ENCODE results near the gene HOXB8. TPM values are rescaled to one million over a fixed set of nuclear protein-coding genes. Genes with fewer than 3 reads are reported as not detected.

The HOXB8 gene
- total RNA-seq, 4 donors from 2014 or later: 0.27 to 3.9 TPM; not detected in 2

- Histone ChIP-seq H3K4me3 (peak overlapping the region; percentile 43 to 63), H3K4me1 (peaks cover 5 to 100% (median 75%) of the 10 kb centered on the region in 3 donors), H3K27ac (peak overlapping the region; percentile 68 to 98 (median 97)), H3K36me3 (no peaks in the 10 kb centered on the region), H3K9me3 (no peaks in the 10 kb centered on the region), H3K27me3 (no peaks in the 10 kb centered on the region)
- 30% methylated on average over 3 of the region's 6 CpGs; no CpG with 5 or more reads in 1 of the 2 donors for WGBS, 2 donors (ENCODE audit: low coverage in 1 of 2)
- TF ChIP-seq POLR2A (IDR thresholded peaks at IDR 0.05) (no peak), POLR2AphosphoS5 (IDR thresholded peaks at IDR 0.05) (no peak), EP300 (IDR thresholded peaks at IDR 0.05) (no peak), CTCF (IDR thresholded peaks at IDR 0.05) (no peak)
- no peak for ATAC-seq
Measured at GRCh38 chr17:48563385-48563838, 51.7 kb downstream of the HOXB8 start.

- peak overlapping the region in 1 of 2 donors; percentile 63 for H3K4me3 ChIP-seq
- peaks cover 5 to 100% (median 77%) of the 10 kb centered on the region in 3 donors for H3K4me1 ChIP-seq
- H3K27me3 ChIP-seq: no peaks in the 10 kb centered on the region
- no peaks in the 10 kb centered on the region for H3K36me3 ChIP-seq
- H3K27ac ChIP-seq: peak overlapping the region in 3 of 4 donors; percentile 97 to 98 (median 97)
- H3K9me3 ChIP-seq: no peaks in the 10 kb centered on the region
- no peak for ATAC-seq
- TF ChIP-seq POLR2AphosphoS5 (IDR thresholded peaks at IDR 0.05) (no peak), EP300 (IDR thresholded peaks at IDR 0.05) (no peak), POLR2A (IDR thresholded peaks at IDR 0.05) (no peak), CTCF (IDR thresholded peaks at IDR 0.05) (no peak)
- WGBS, 2 donors (ENCODE audit: low coverage in 1 of 2): 15 to 37% methylated on average over 2 to 5 of the region's 5 CpGs
Measured at GRCh38 chr17:48562934-48563333, 52.2 kb downstream of the HOXB8 start.

Small RNA genes lying within 50 kb of the gene (small RNA-seq; reads per million reads assigned to genes)
- gene MIR196A1: 0 to 0.27 (median 0) reads per million in 4 donors

Other genes starting within 250 kb of the HOXB8 start
- gene SKAP1, start 185.1 kb downstream of the HOXB8 start, total RNA-seq: 10 to 100 TPM in 1 of 4 donors, 1 to 10 TPM in 2, not detected in 1; 1.1 to 12.1 (median 1.8) TPM
- gene HOXB1, start 84.3 kb downstream of the HOXB8 start, total RNA-seq: not detected
- gene HOXB2, start 70.2 kb downstream of the HOXB8 start, total RNA-seq: 10 to 100 TPM; 28.7 to 65.2 (median 38.8) TPM
- 10 to 100 TPM in 1 of 4 donors, 1 to 10 TPM in 3; 3.0 to 12.9 (median 6.9) TPM for gene HOXB4, start 36.9 kb downstream of the HOXB8 start, total RNA-seq
- 10 to 100 TPM; 11.4 to 48.7 (median 24.2) TPM for gene HOXB3, start 25.1 kb downstream of the HOXB8 start, total RNA-seq
- gene HOXB5, start 21.5 kb downstream of the HOXB8 start, total RNA-seq: 1 to 10 TPM in 3 of 4 donors, under 1 TPM in 1; 0.27 to 2.7 (median 1.4) TPM
- 10 to 100 TPM in 1 of 4 donors, 1 to 10 TPM in 3; 4.9 to 40.1 (median 5.1) TPM for gene HOXB6, start 10.3 kb downstream of the HOXB8 start, total RNA-seq
- gene HOXB7, start 4.3 kb downstream of the HOXB8 start, total RNA-seq: 1 to 10 TPM in 3 of 4 donors, under 1 TPM in 1; 0.78 to 8.9 (median 3.0) TPM
- gene HOXB9, start 11.1 kb upstream of the HOXB8 start, total RNA-seq: not detected
- gene PRAC1, start 107.2 kb upstream of the HOXB8 start, total RNA-seq: not detected
- not detected for gene PRAC2, start 107.9 kb upstream of the HOXB8 start, total RNA-seq
- not detected for gene HOXB13, start 113.5 kb upstream of the HOXB8 start, total RNA-seq
- gene TTLL6, start 201.9 kb upstream of the HOXB8 start, total RNA-seq: not detected
- 100 to 1,000 TPM; 177 to 244 (median 227) TPM for gene CALCOCO2, start 215.7 kb upstream of the HOXB8 start, total RNA-seq